Mononuclear cell (primary cell): ENCODE data around the gene POM121C. TPM values are rescaled to one million over a fixed set of nuclear protein-coding genes. Genes with fewer than 3 reads are reported as not detected.
"Not testable (repeated sequence)": the region's sequence is repeated elsewhere in the genome, so short reads cannot be mapped to it uniquely, and the experiment has no call there.

ENCODE experiments used
- H3K27me3 ChIP-seq: 2 replicates; pipeline ENCODE4 v1.6.0; 2011; ENCODE audit warnings: low read length, control low read depth; ENCODE audit not compliant: insufficient read depth
- H3K4me1 ChIP-seq: 2 replicates; pipeline ENCODE4 v1.5.1; 2011; ENCODE audit warnings: mild to moderate bottlenecking, low read length, control low read depth; ENCODE audit not compliant: insufficient read depth
- H3K4me3 ChIP-seq: 2 replicates; pipeline ENCODE4 v1.5.1; 2011; ENCODE audit warnings: mild to moderate bottlenecking, low read length, moderate library complexity
- H3K9me3 ChIP-seq: 2 replicates; pipeline ENCODE4 v1.5.1; 2011; ENCODE audit warnings: low read depth, mild to moderate bottlenecking, control low read depth, low read length
- total RNA-seq: library from RNA; depleted of rRNA; stranded (reverse); fragments of >200 nt; gene quantifications from one replicate; pipeline ENCODE4 v1.2.3, GENCODE V29; 2012

Gene POM121C
- total RNA-seq, 1 donor = 21.9 TPM

- not testable (repeated sequence) for H3K4me3 ChIP-seq, H3K27me3 ChIP-seq, H3K9me3 ChIP-seq, H3K4me1 ChIP-seq
Observed at GRCh38 chr7:75367313-75367712, 118.8 kb downstream of the POM121C start.

Other genes starting within 250 kb of the POM121C start
- gene TRIM73, start 90.7 kb downstream of the POM121C start, total RNA-seq = 4.7 TPM
- not detected for gene SPDYE5, start 6.0 kb upstream of the POM121C start, total RNA-seq